Mucosa of stomach (tissue), 1 donor: ENCODE measurements around the gene C1QTNF7.

Experiments used
- H3K27me3 ChIP-seq: one replicate; pipeline ENCODE4 v1.7.0; 2013; ENCODE audit warnings: mild to moderate bottlenecking, low read length; ENCODE audit not compliant: control insufficient read depth, insufficient read depth
- H3K36me3 ChIP-seq: one replicate; pipeline ENCODE4 v1.7.0; 2013; ENCODE audit warnings: low read length; ENCODE audit not compliant: control insufficient read depth, insufficient read depth
- H3K4me1 ChIP-seq: one replicate; pipeline ENCODE4 v1.7.0; 2013; ENCODE audit warnings: mild to moderate bottlenecking, low read length; ENCODE audit not compliant: control insufficient read depth, insufficient read depth
- H3K4me3 ChIP-seq: one replicate; pipeline ENCODE4 v1.7.0; 2013; ENCODE audit warnings: low read length
- H3K9ac ChIP-seq: one replicate; pipeline ENCODE4 v1.7.0; 2013; ENCODE audit warnings: mild to moderate bottlenecking, low read length, moderate library complexity
- H3K9me3 ChIP-seq: one replicate; pipeline ENCODE4 v1.7.0; 2013; ENCODE audit warnings: mild to moderate bottlenecking, low read length, moderate library complexity; ENCODE audit not compliant: control insufficient read depth
- donor health status: Pancreatic carcinoma.

Gene C1QTNF7

GRCh38 chr4:15417233-15417660 is 10.6 kb upstream of the C1QTNF7 start:
- no peaks in the 10 kb centered on the region for H3K36me3 ChIP-seq
- no peak overlapping the region for H3K9ac ChIP-seq
- no peak overlapping the region for H3K4me3 ChIP-seq
- H3K4me1 ChIP-seq, result no peaks in the 10 kb centered on the region
- no peaks in the 10 kb centered on the region for H3K27me3 ChIP-seq
- H3K9me3 ChIP-seq, result no peaks in the 10 kb centered on the region

- no peaks in the 10 kb centered on the region for H3K36me3 ChIP-seq
- no peak overlapping the region for H3K4me3 ChIP-seq
- no peaks in the 10 kb centered on the region for H3K27me3 ChIP-seq
- no peaks in the 10 kb centered on the region for H3K9me3 ChIP-seq
- no peaks in the 10 kb centered on the region for H3K4me1 ChIP-seq
- H3K9ac ChIP-seq, result no peak overlapping the region
Measured at GRCh38 chr4:15418956-15419355, 8.9 kb upstream of the C1QTNF7 start.

GRCh38 chr4:15420642-15421041 is 7.2 kb upstream of the C1QTNF7 start:
- no peak overlapping the region for H3K9ac ChIP-seq
- no peaks in the 10 kb centered on the region for H3K27me3 ChIP-seq
- no peaks in the 10 kb centered on the region for H3K4me1 ChIP-seq
- H3K9me3 ChIP-seq, result no peaks in the 10 kb centered on the region
- no peaks in the 10 kb centered on the region for H3K36me3 ChIP-seq
- no peak overlapping the region for H3K4me3 ChIP-seq

- Histone ChIP-seq H3K27me3 (no peaks in the 10 kb centered on the region), H3K4me1 (no peaks in the 10 kb centered on the region), H3K9ac (no peak overlapping the region), H3K4me3 (no peak overlapping the region), H3K9me3 (no peaks in the 10 kb centered on the region), H3K36me3 (no peaks in the 10 kb centered on the region)
Measured at GRCh38 chr4:15423285-15423711, 4.5 kb upstream of the C1QTNF7 start.

GRCh38 chr4:15425520-15425919 is 2.3 kb upstream of the C1QTNF7 start:
- Histone ChIP-seq H3K9me3 (no peaks in the 10 kb centered on the region), H3K36me3 (no peaks in the 10 kb centered on the region), H3K27me3 (no peaks in the 10 kb centered on the region), H3K4me1 (no peaks in the 10 kb centered on the region), H3K4me3 (no peak overlapping the region), H3K9ac (no peak overlapping the region)

GRCh38 chr4:15427161-15427560 is 672 bp upstream of the C1QTNF7 start:
- no peaks in the 10 kb centered on the region for H3K27me3 ChIP-seq
- H3K9me3 ChIP-seq, result no peaks in the 10 kb centered on the region
- H3K4me3 ChIP-seq, result no peak overlapping the region
- no peaks in the 10 kb centered on the region for H3K36me3 ChIP-seq
- H3K4me1 ChIP-seq, result no peaks in the 10 kb centered on the region
- H3K9ac ChIP-seq, result no peak overlapping the region

GRCh38 chr4:15428611-15429010 is 778 bp downstream of the C1QTNF7 start:
- no peaks in the 10 kb centered on the region for H3K9me3 ChIP-seq
- H3K9ac ChIP-seq, result no peak overlapping the region
- H3K4me1 ChIP-seq, result no peaks in the 10 kb centered on the region
- no peak overlapping the region for H3K4me3 ChIP-seq
- no peaks in the 10 kb centered on the region for H3K36me3 ChIP-seq
- H3K27me3 ChIP-seq, result no peaks in the 10 kb centered on the region

- Histone ChIP-seq H3K4me1 (no peaks in the 10 kb centered on the region), H3K4me3 (no peak overlapping the region), H3K36me3 (no peaks in the 10 kb centered on the region), H3K9me3 (no peaks in the 10 kb centered on the region), H3K27me3 (no peaks in the 10 kb centered on the region), H3K9ac (no peak overlapping the region)
Measured at GRCh38 chr4:15434091-15434490, 6.3 kb downstream of the C1QTNF7 start.

- Histone ChIP-seq H3K36me3 (no peaks in the 10 kb centered on the region), H3K4me1 (no peaks in the 10 kb centered on the region), H3K27me3 (no peaks in the 10 kb centered on the region), H3K9me3 (no peaks in the 10 kb centered on the region), H3K9ac (no peak overlapping the region), H3K4me3 (no peak overlapping the region)
Measured at GRCh38 chr4:15434676-15435075, 6.8 kb downstream of the C1QTNF7 start.

GRCh38 chr4:15436513-15436912 is 8.7 kb downstream of the C1QTNF7 start:
- no peaks in the 10 kb centered on the region for H3K9me3 ChIP-seq
- no peaks in the 10 kb centered on the region for H3K27me3 ChIP-seq
- no peaks in the 10 kb centered on the region for H3K4me1 ChIP-seq
- H3K36me3 ChIP-seq, result no peaks in the 10 kb centered on the region
- H3K9ac ChIP-seq, result no peak overlapping the region
- H3K4me3 ChIP-seq, result no peak overlapping the region

GRCh38 chr4:15438939-15439524 is 11.2 kb downstream of the C1QTNF7 start:
- Histone ChIP-seq H3K9ac (no peak overlapping the region), H3K4me1 (no peaks in the 10 kb centered on the region), H3K27me3 (no peaks in the 10 kb centered on the region), H3K9me3 (no peaks in the 10 kb centered on the region), H3K4me3 (no peak overlapping the region), H3K36me3 (no peaks in the 10 kb centered on the region)

GRCh38 chr4:15443371-15444160 is 15.7 kb downstream of the C1QTNF7 start:
- no peaks in the 10 kb centered on the region for H3K4me1 ChIP-seq
- no peak overlapping the region for H3K4me3 ChIP-seq
- H3K36me3 ChIP-seq, result no peaks in the 10 kb centered on the region
- no peaks in the 10 kb centered on the region for H3K9me3 ChIP-seq
- H3K9ac ChIP-seq, result no peak overlapping the region
- no peaks in the 10 kb centered on the region for H3K27me3 ChIP-seq
